HUDEP-2 (cell line): ENCODE data around the gene CYP26B1.

Source experiments
- DNase-seq, 76 experiments: peaks; one replicate each; lab custom pipeline; 2025; ENCODE audit not compliant: unreplicated experiment in 76 of 76; lab: John Stamatoyannopoulos, UW

Gene CYP26B1

GRCh38 chr2:72130659-72131360, 16.9 kb downstream of the CYP26B1 start:
- no peak for DNase-seq

DNA sequence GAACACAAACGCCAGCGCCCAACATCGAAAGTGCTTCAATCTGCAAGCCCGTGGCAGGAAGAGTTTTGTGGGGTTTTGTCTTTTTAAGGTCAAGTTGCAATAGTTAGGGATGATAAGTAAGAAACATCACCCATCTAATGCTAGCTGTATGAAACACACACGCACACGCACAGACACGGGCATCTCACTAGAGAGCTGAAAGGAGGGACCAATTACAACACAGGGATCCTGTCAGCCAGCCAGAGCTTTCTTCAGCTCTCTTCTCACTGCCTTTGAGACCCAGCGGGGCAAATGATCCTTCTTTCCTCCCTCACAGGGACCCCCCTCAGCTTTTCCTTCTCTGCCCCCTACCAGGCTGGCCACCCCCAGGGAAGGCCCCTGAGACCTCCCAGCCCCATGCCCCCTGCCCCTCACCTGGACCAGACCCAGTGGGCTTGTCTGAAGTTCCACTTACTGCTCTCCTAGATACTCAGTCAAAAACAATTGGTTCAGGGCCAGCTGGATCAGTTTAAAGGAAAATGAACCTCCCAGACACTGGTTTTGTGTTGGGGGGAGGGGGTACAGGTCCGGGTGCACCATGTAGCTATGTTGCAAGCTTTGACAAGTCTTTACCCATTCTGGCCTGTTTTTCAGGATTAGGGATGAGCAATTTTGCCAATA, 17.9 kb downstream of the CYP26B1 start:
- no peak for DNase-seq

- DNase-seq = no peak
Measured at GRCh38 chr2:72128843-72129227, 18.8 kb downstream of the CYP26B1 start.

- DNase-seq = no peak
Measured at GRCh38 chr2:72128059-72128842, 19.4 kb downstream of the CYP26B1 start.

GRCh38 chr2:72127401-72128058, 20.1 kb downstream of the CYP26B1 start:
- DNase-seq = no peak

GRCh38 chr2:72126186-72127100, 21.2 kb downstream of the CYP26B1 start:
- no peak for DNase-seq

GRCh38 chr2:72124376-72124775, 23.3 kb downstream of the CYP26B1 start:
- DNase-seq = no peak

GRCh38 chr2:72121153-72121552, 26.5 kb downstream of the CYP26B1 start:
- DNase-seq = no peak

DNA sequence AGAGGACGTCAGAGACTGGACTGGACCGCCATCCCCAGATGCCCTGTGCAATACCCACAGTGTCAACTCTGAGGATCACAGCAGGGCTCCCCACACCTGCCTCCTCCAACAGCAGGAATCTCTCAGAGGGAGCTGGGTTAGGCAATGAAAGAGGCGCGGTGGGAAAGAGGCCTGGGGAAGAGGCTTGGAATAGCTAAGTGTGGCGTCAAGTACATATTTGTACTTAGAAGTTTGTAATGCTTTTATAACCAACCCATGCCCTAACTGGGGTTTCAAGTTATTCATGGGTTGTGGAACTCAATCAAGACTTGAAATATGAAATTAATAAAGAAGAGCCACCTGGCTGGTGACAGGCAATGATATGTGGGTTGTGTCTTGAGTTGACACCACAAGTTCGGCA, 28.7 kb downstream of the CYP26B1 start:
- no peak for DNase-seq

DNA sequence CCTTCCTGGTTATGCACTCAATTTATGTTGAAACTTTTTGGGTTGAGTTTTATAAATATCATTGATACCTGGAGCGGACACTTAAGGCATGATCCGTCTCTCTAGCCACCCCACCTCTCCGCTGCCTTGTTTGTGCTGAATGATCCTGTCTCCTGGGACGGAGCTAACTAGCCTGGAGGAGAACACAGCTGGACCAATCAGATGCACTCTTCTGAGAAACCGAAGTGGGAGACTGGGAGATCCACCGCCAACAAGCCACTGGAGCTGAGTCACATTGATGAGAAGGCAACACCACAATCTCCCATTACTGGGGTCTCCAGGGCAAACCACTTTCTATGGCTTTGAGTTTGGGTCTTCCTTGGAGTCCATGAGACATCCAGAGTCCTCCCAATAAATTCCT, 29.3 kb downstream of the CYP26B1 start:
- DNase-seq = no peak

DNA sequence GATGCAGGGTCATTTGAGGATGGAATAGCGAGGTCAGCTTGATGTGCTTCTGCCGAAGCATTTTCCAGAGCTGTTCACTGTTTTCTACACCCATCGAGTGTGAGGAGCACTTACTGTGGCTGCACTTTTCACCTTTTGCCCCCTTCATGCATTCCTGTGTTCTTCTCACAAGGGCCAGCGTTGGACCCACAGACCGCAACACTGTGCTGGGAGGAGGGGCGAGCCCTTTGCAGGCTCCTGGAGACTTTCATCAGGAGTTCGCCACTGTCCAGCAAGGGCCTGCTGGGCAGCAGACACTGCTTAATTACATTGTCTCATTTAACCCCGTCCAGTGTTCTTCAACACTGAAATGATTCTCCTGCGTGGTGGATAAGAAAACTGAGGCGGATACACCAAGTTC, 29.9 kb downstream of the CYP26B1 start:
- no peak for DNase-seq

- DNase-seq = no peak
Measured at GRCh38 chr2:72117029-72117428, 30.6 kb downstream of the CYP26B1 start.

GRCh38 chr2:72116081-72116533, 31.6 kb downstream of the CYP26B1 start:
- no peak for DNase-seq

DNA sequence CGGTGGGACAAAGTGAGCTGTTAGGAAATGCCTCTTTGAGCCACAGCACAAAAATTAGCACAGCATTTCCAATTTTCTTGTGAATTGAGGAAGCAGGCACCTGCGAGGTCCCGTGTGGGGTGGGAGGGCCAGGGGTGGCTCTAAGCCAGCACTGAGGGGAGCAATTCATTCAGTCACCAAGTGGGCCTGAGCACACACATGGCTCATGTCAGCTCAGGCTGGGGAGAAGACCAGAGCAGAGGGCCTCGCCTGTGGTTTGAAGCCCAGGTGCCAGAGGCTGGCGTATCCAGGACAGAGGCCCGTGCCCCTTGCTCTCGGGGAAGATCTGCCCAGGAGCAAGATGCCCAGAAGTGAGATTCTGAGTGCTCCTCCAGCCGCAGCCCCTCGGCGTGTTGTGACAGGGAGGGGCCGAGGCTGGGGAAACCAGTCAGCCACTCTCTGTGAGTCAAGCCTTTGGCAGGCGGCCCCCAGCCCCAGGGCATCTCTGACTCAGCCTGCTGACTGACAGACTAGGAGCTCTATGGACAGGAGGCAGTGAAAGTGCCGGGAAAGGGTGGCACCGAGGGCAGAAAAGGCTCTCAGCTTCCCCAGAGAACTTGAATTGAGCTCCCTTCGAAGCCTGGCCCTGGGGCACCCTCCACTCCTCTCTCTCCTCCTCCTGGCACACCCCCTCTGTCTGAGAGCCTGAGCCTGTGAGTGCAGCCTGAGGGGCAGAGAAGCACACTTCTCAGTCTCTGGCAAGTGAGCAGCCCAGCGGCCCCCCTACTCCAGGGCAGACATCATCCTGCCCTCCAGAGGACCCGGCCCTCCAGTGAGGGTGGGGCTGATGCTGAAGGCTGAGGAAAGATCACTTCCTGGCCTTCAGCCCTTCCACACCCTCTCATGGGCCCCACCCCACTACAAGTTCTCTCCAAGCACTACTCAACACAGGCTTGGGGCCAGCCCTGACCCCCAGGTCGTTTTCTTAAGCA, 32.3 kb downstream of the CYP26B1 start:
- peak in 1 of 76 experiments; percentile 1 for DNase-seq

DNA sequence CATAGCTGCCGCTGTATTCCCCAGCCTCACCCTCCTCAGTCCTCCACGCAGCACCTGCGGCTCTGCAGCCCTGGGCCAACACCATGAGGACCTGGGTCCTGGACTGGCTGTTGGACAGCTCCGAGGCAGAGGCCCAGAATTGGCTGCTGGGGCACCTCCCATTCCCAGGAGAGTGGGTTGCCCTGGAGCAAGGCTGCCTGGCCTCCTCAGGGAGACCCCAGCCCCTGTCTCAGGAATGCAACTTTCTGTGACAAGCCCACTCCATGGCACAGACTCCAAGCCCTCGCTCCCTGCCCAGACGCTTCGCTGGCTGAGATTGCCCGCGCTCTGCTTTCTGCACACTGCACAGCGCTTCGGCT, 33.0 kb downstream of the CYP26B1 start:
- DNase-seq = no peak

DNA sequence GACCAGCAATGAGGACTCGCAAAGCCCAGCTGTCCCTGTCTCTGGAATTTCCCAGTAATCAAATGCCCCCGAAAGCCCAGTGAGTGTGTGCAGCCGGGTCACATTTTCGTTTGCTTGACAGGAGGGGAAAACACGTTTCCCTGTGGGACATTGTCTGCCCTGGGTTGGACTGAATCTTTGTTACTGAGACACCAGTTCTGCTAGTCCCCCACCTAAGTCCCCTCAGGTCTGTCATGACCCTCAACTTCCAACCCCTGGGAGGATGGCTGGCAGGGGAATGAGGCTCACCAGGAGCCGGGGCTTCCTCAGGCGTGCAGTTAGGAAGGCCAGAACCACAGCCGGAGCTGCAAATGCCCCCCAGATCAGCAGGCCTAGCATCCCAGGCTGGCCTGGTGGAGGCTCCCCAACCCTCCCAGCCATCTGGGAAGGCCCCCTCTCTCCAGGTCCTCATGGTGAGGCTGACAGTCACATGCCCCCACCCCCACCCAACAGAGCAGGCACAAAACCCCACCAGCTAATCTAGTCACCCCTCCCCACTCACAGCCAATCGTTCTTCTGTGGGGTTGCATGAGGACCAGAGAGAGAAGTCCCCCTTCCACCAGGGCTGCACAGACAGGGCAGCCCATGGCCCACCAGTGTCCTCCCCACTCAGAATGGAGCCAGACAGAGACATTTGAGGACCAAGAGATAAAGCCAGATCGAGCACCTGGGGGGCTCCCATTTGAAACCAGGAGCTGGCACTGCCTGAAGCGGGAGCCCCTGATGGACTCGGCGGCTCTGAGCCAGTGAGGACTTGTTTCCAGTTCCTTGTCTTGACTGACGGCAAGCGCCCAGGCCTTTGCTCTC, 33.6 kb downstream of the CYP26B1 start:
- DNase-seq = no peak

DNA sequence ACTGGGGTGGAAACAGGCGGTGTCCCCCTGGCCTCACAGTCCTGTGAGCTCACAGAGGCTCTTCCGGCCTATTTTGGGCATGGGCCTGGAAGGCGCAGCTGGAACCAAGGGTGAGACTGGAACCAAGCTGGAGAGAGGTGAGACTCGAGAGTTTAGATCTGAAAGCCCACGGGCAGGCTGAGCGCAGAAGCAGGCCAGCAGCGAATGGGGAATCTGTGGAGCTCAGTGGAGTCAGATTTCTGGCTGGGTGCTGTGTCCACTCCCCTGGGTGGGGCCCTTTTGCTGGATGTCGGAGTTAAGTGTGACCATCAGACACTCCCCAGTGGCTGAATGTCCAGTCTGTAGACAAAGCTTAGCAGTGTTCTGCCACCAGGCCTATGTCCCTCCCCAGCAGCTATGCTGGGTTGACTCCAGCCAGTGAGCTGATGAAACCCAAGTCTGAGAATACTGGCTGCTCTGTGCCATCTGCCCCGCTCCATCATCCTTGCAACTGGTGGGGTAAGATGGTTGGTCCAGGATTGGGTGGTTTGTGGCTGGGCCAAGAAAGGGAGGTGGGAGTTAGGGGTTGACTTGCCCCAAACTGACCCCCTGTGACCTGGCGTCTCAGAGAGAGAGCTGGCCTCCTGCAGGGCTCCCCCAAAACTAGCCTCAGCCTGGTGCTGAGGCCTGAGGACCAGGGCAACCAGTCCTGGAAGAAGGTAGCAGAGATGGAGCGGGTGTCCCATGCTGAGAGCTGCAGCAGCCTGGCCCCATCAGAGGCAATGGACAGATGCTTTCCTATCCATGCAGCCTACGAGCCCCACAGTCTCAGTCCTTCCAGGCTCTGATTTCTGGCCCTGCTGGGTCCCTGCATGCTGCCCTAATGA, 34.4 kb downstream of the CYP26B1 start:
- DNase-seq = no peak
